IPS-20b (cell line): ENCODE data around the gene UCKL1.

Source experiments
- H3K27ac ChIP-seq: one replicate; pipeline ENCODE4 v1.5.1; 2013; ENCODE audit warnings: low read length
- H3K27me3 ChIP-seq: 2 replicates; pipeline ENCODE4 v1.6.1; 2013; ENCODE audit warnings: mild to moderate bottlenecking, low read length, inconsistent platforms; ENCODE audit not compliant: insufficient read depth
- H3K36me3 ChIP-seq: 2 replicates; pipeline ENCODE4 v1.6.1; 2013; ENCODE audit warnings: low read depth, mild to moderate bottlenecking, inconsistent platforms, low read length, moderate library complexity; ENCODE audit not compliant: insufficient read depth
- H3K4me1 ChIP-seq: 2 replicates; pipeline ENCODE4 v1.6.1; 2013; ENCODE audit warnings: mild to moderate bottlenecking, control low read depth, inconsistent platforms, low read length, moderate library complexity; ENCODE audit not compliant: insufficient read depth
- H3K4me3 ChIP-seq: 2 replicates; pipeline ENCODE4 v1.5.1; 2013; ENCODE audit warnings: mild to moderate bottlenecking, low read length, inconsistent platforms
- H3K9ac ChIP-seq: 2 replicates; pipeline ENCODE4 v1.6.1; 2013; ENCODE audit warnings: low read depth, mild to moderate bottlenecking, inconsistent platforms, low read length, moderate library complexity
- H3K9me3 ChIP-seq: 2 replicates; pipeline ENCODE4 v1.6.1; 2013; ENCODE audit warnings: mild to moderate bottlenecking, low read depth, low read length, inconsistent platforms; ENCODE audit not compliant: insufficient read depth

The UCKL1 gene

DNA sequence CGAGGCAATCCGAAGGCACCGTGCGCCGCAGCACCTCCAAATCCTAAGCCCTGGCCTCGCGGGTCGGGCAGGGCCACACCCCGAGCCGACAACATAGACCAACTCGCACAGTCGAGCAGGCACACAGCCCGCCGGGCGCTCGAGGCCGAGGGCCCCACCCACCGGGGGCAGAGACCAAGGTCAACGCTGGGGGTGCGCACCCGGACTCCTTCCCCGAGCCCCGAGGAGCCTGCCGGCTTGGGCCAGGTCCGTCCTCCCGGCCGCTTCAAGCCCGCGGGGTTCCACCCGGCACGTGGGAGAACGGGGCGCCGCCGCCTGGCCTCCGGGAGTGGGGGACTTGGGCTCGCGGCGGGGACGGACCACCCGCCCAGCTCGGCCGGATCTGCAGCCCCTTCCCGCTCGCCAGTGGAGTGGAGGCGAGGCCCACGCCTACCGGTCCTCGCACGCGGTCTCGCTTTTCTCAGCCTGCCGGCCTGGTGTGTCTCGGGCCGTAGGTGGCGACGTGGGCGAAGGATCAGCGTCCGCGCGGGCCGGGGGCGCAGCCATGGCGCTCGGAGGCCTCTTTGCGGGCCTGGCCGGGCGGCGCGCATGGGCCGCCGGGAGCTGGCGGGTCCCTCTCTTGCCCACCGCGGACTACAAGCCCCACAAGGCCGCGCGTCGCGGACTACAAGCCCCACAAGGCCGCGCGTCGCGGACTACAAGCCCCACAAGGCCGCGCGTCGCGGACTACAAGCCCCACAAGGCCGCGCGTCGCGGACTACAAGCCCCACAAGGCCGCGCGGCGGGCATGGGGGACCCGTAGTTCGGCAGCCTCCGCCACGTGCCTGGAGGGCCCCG lies at the start of gene UCKL1:
Gene UCKL1 (minus strand): TSS at position 590 of the 837 bp plus-strand sequence. CDS start 44 bp downstream, at position 546.
- peak within 1 kb of the TSS; percentile 87 for H3K4me3 ChIP-seq
- H3K9me3 ChIP-seq = no peaks in the 10 kb centered on the region
- H3K27ac ChIP-seq = peak within 1 kb of the TSS; percentile 76
- H3K27me3 ChIP-seq = no peaks in the 10 kb centered on the region
- H3K9ac ChIP-seq = peak within 1 kb of the TSS; percentile 88
- H3K4me1 ChIP-seq = peaks cover 15% of the 10 kb centered on the region; the same call in 1 of the 2 replicates
- H3K36me3 ChIP-seq = peaks cover 13% of the 10 kb centered on the region; the same call in 1 of the 2 replicates

DNA sequence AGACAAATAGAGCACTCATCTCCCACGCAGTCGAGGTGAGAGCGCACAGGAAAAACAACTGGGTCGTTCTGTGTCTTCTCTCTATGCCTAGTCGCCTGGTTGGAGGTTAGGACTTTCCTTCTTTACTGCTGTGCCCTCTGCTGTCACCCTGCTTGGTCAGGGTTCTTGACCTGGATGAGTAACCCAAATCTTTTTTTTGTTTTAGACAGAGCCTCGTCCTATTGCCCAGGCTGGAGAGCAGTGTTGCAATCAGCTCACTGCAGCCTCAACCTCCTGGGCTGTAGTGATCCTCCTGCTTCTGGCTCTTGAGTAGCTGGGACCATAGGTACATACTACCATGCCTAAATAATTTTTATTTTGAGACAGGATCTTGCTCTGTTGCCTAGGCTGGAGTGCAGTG lies 49.2 kb upstream of the UCKL1 start:
- Histone ChIP-seq H3K27me3 (no peaks in the 10 kb centered on the region), H3K36me3 (peaks cover 83% of the 10 kb centered on the region), H3K9ac (no peak overlapping the region), H3K27ac (no peak overlapping the region), H3K9me3 (no peaks in the 10 kb centered on the region), H3K4me1 (no peaks in the 10 kb centered on the region), H3K4me3 (no peak overlapping the region)

- Histone ChIP-seq H3K9ac (no peak overlapping the region), H3K36me3 (peaks cover 86% of the 10 kb centered on the region), H3K27me3 (no peaks in the 10 kb centered on the region), H3K4me3 (no peak overlapping the region), H3K27ac (no peak overlapping the region), H3K4me1 (no peaks in the 10 kb centered on the region), H3K9me3 (no peaks in the 10 kb centered on the region)
Observed at GRCh38 chr20:64003960-64004725, 47.9 kb upstream of the UCKL1 start.

DNA sequence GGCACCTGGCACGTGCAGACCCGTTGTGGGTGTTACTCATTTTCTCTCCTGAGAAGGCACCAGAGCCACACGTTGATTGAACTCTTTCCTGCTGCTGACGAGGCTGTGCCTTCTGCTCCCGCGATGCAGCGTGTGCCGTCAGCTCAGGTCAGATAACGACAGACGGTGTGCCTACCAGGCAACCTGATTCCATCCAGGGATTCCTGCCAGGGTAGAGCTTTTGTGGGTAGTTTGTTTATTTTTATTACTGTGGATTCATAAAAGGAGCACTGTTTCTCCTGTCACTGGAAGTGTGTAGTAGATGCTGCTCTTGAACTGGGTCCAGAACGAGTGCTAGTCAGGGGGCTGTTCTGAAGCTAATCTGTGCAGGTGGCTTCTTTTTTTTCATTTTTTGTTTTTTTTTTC lies 45.4 kb upstream of the UCKL1 start:
- Histone ChIP-seq H3K9me3 (no peaks in the 10 kb centered on the region), H3K4me1 (no peaks in the 10 kb centered on the region), H3K36me3 (peaks cover 84% of the 10 kb centered on the region), H3K9ac (no peak overlapping the region), H3K4me3 (no peak overlapping the region), H3K27ac (no peak overlapping the region), H3K27me3 (no peaks in the 10 kb centered on the region)

- H3K9me3 ChIP-seq = no peaks in the 10 kb centered on the region
- no peak overlapping the region for H3K27ac ChIP-seq
Observed at GRCh38 chr20:64000906-64001305, 44.7 kb upstream of the UCKL1 start.

GRCh38 chr20:63982937-63983336 lies 26.7 kb upstream of the UCKL1 start:
- no peak overlapping the region for H3K4me3 ChIP-seq

More at GRCh38 chr20:64000906-64001305, 44.7 kb upstream of the UCKL1 start:
- H3K9ac ChIP-seq = no peak overlapping the region
- H3K36me3 ChIP-seq = peaks cover 85% of the 10 kb centered on the region
- no peaks in the 10 kb centered on the region for H3K27me3 ChIP-seq
- no peaks in the 10 kb centered on the region for H3K4me1 ChIP-seq
- no peak overlapping the region for H3K4me3 ChIP-seq

DNA sequence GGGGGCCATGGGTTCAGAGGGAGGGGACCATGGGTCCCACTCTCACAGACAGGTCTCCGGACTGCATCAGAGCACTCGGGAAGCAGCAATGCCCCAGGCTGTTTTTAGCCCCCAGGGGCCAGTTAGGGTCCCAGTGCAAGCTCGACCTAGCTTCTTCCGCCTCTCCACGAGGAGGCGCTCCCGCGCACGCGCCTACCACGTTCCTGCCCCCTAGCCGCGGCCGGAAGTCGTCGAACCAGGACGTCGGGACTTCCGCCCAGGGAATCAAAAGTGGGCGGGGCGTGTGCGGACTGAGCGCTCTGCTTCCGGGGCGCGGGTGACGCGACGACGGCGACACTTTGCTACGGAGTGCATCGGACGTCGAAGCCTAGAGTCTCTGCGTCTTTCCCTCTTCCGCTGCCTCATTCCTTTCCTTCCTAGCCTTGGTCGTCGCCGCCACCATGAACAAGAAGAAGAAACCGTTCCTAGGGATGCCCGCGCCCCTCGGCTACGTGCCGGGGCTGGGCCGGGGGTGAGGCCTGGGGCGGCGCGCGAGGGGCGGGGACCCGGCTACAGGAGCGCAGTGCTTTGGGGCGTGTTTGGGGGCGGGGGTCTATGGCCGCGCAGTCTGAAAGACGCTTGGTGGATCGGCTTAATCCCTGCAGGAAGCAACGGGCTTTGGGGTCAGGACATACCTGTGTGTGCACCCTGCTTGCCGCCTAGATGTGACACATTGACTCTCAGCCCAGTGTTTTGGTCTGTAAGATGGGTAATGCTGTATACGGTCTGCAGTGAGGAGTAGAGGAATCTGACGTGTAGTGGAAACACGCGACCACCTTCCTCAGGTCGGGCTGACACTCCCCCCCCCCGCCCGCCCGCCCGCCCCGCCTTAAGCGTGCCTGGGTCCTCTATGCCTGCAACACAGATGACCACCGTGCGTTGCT lies 24.9 kb upstream of the UCKL1 start, which contains the start of gene PRPF6:
Gene PRPF6 (plus strand): TSS at position 327 of the 923 bp plus-strand sequence. CDS start 114 bp downstream, at position 441.
- Histone ChIP-seq H3K9me3 (no peaks in the 10 kb centered on the region), H3K27me3 (peaks cover 14% of the 10 kb centered on the region), H3K27ac (peak within 1 kb of the TSS; percentile 22), H3K4me3 (peak within 1 kb of the TSS; percentile 98), H3K36me3 (peaks cover 28% of the 10 kb centered on the region), H3K4me1 (peaks cover 9% of the 10 kb centered on the region), H3K9ac (peak within 1 kb of the TSS; percentile 82; the same call in 1 of the 2 replicates)

More at GRCh38 chr20:63982937-63983336, 26.7 kb upstream of the UCKL1 start:
- Histone ChIP-seq H3K4me1 (peaks cover 9% of the 10 kb centered on the region), H3K9ac (no peak overlapping the region), H3K27me3 (peaks cover 13% of the 10 kb centered on the region), H3K27ac (no peak overlapping the region), H3K9me3 (no peaks in the 10 kb centered on the region), H3K36me3 (peaks cover 44% of the 10 kb centered on the region)

DNA sequence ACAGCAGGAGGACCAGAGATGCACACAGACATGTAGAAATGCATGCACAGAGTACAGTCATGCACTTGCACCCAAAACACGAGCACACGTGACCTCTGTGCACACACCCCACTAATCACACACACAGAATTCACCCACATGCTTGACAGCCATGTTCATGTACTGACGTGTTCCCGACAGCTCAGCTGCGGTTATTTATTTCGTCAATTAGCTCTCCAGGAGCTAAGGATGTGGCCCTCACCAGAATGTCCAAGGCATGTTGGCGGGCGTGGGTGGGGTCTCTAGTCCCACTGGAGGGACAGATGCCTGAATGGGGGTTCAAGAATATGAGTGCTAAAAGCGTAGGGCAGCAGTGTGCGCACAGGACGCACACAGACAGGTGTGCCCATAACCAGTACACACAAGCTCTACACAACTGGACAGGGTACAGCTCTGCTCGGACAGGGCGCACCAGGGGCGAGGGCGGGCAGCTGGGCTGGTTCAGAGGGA lies 24.1 kb upstream of the UCKL1 start:
- no peaks in the 10 kb centered on the region for H3K9me3 ChIP-seq
- H3K4me1 ChIP-seq = peaks cover 9% of the 10 kb centered on the region
- peaks cover 21% of the 10 kb centered on the region for H3K36me3 ChIP-seq
- peaks cover 14% of the 10 kb centered on the region for H3K27me3 ChIP-seq
- H3K9ac ChIP-seq = no peak overlapping the region
- no peak overlapping the region for H3K27ac ChIP-seq
- peak overlapping the region; percentile 98 for H3K4me3 ChIP-seq

GRCh38 chr20:63979557-63980316 lies 23.5 kb upstream of the UCKL1 start, which contains the start of gene SAMD10:
TSS of gene SAMD10 (minus strand) at chr20:63979642. CDS start at chr20:63979467, 175 bp downstream.
- no peak within 1 kb of the TSS for H3K27ac ChIP-seq
- H3K27me3 ChIP-seq = peaks cover 14% of the 10 kb centered on the region
- no peaks in the 10 kb centered on the region for H3K9me3 ChIP-seq
- H3K9ac ChIP-seq = peak within 1 kb of the TSS; percentile 54; the same call in 1 of the 2 replicates
- H3K36me3 ChIP-seq = peaks cover 15% of the 10 kb centered on the region
- H3K4me3 ChIP-seq = peak within 1 kb of the TSS; percentile 98
- peaks cover 9% of the 10 kb centered on the region for H3K4me1 ChIP-seq

DNA sequence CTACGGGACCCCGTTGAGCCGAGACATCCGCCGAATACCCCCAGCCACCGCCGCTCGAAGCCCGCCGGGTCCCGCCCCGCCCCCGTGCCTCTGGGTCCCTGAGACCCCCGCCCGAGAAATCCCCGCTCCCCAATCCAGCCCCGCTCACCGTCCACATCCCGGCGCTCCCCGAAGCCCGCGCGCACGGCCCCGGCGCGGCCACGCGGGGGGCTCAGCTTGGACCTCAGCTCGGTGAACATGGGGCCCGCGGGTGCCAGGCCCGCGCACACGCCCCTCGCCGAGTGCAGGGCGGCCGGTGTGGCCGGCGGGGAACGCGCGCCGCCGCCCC lies 23.0 kb upstream of the UCKL1 start:
- Histone ChIP-seq H3K4me1 (peaks cover 9% of the 10 kb centered on the region), H3K9me3 (no peaks in the 10 kb centered on the region), H3K4me3 (peak overlapping the region; percentile 81; the same call in 1 of the 2 replicates), H3K27ac (no peak overlapping the region), H3K9ac (peak overlapping the region; percentile 54; the same call in 1 of the 2 replicates), H3K36me3 (peaks cover 10% of the 10 kb centered on the region; the same call in 1 of the 2 replicates), H3K27me3 (peaks cover 14% of the 10 kb centered on the region)
